NCI-H345 treated with DMSO at 0.1 percent for 48 hours (cell line): ENCODE measurements around the gene FBXL5.
A peak's percentile ranks its signal among the peaks of the same experiment; 100 is the strongest.

Experiments
- DNase-seq: peaks from one replicate; lab custom pipeline; 2025; ENCODE audit not compliant: unreplicated experiment; lab: John Stamatoyannopoulos, UW

Gene FBXL5

GRCh38 chr4:15676899-15677298, 21.7 kb upstream of the FBXL5 start:
- DNase-seq, result no peak

GRCh38 chr4:15676039-15676438, 20.9 kb upstream of the FBXL5 start:
- DNase-seq, result no peak

- no peak for DNase-seq
These were observed 20.2 kb upstream of the FBXL5 start for GRCh38 chr4:15675356-15675755.

GRCh38 chr4:15674926-15675325, 19.8 kb upstream of the FBXL5 start:
- no peak for DNase-seq

- no peak for DNase-seq
These were observed 18.9 kb upstream of the FBXL5 start for GRCh38 chr4:15674046-15674445.

- no peak for DNase-seq
These were observed 18.2 kb upstream of the FBXL5 start for GRCh38 chr4:15673337-15673736.

GRCh38 chr4:15672101-15672500, 16.9 kb upstream of the FBXL5 start:
- DNase-seq, result no peak

- DNase-seq, result no peak
These were observed 15.4 kb upstream of the FBXL5 start for GRCh38 chr4:15670576-15670975.

GRCh38 chr4:15668566-15669435, 13.6 kb upstream of the FBXL5 start:
- no peak for DNase-seq

- DNase-seq, result no peak
These were observed 11.8 kb upstream of the FBXL5 start for GRCh38 chr4:15667006-15667405.

- no peak for DNase-seq
These were observed 10.7 kb upstream of the FBXL5 start for GRCh38 chr4:15665753-15666365.

- DNase-seq, result no peak
These were observed 4.8 kb upstream of the FBXL5 start for GRCh38 chr4:15659768-15660570.

GRCh38 chr4:15658781-15659180, 3.6 kb upstream of the FBXL5 start:
- no peak for DNase-seq

- DNase-seq, result no peak
These were observed 3.1 kb upstream of the FBXL5 start for GRCh38 chr4:15658136-15658770.

- DNase-seq, result no peak
These were observed 2.2 kb upstream of the FBXL5 start for GRCh38 chr4:15657366-15657765.

- DNase-seq, result no peak
These were observed 897 bp upstream of the FBXL5 start for GRCh38 chr4:15656038-15656470.

GRCh38 chr4:15654593-15655222, 449 bp downstream of the FBXL5 start:
- DNase-seq, result peak; percentile 34

- DNase-seq, result no peak
These were observed 1.1 kb downstream of the FBXL5 start for GRCh38 chr4:15653864-15654592.

GRCh38 chr4:15653420-15653819, 1.7 kb downstream of the FBXL5 start:
- DNase-seq, result no peak

GRCh38 chr4:15652841-15653240, 2.3 kb downstream of the FBXL5 start:
- DNase-seq, result no peak
